Lower lobe of right lung (tissue), 2 donors: Measurements from ENCODE around the gene LRCH1. TPM values are rescaled to one million over a fixed set of nuclear protein-coding genes. Genes with fewer than 3 reads are reported as not detected.
A peak's percentile ranks its signal among the peaks of the same experiment; 100 is the strongest.

Experiments used
- ATAC-seq, 2 donors: fragments of 200-7000 bp; cut with Tn5 transposase; one replicate each; pipeline ENCODE4 v1.9.1; 2020 to 2022; ENCODE audit warnings: mild to moderate bottlenecking in 2 of 2, moderate library complexity in 2 of 2
- DNase-seq: peaks from one replicate; pipeline ENCODE4 v3.0.0-alpha.2; 2020
- H3K27ac ChIP-seq: fragments of 200-600 bp; one replicate; pipeline ENCODE4 v1.8.0; 2022
- H3K27me3 ChIP-seq: fragments of 200-600 bp; one replicate; pipeline ENCODE4 v1.8.0; 2022; ENCODE audit warnings: low read depth
- H3K36me3 ChIP-seq: fragments of 200-600 bp; one replicate; pipeline ENCODE4 v1.8.0; 2022; ENCODE audit warnings: mild to moderate bottlenecking
- H3K4me1 ChIP-seq: fragments of 200-600 bp; one replicate; pipeline ENCODE4 v1.8.0; 2022
- H3K4me3 ChIP-seq: fragments of 200-600 bp; one replicate; pipeline ENCODE4 v1.8.0; 2022; ENCODE audit warnings: mild to moderate bottlenecking
- H3K9me3 ChIP-seq: fragments of 200-600 bp; one replicate; pipeline ENCODE4 v1.8.0; 2022
- CTCF ChIP-seq: fragments of 200-600 bp; IDR thresholded peaks from one replicate; pipeline ENCODE4 v1.8.0; 2022; ENCODE audit warnings: antibody characterized with exemption, mild to moderate bottlenecking
- intact Hi-C: fragments of 100-400 bp; cut with DNase I; formaldehyde crosslinking; loops from one replicate; pipeline ENCODE4 v1.11.0; 2022
- total RNA-seq: library from RNA; stranded (reverse); fragmentation: NEBNext Ultra II Directional; extraction: Animal tissue kit (Norgen Biotek cat#: 25700); gene quantifications from one replicate; pipeline ENCODE4 v1.2.1, GENCODE V29; 2021
- donor health status: DM: no; HTN: yes; CAD: no; lungs with severe emphysema.

LRCH1 gene
- total RNA-seq, 1 donor from 2014 or later, result 25.9 TPM

- no peaks in the 10 kb centered on the region for H3K36me3 ChIP-seq
Observed at GRCh38 chr13:46682015-46682414, 129.0 kb downstream of the LRCH1 start.

GRCh38 chr13:46682707-46683106 is 129.7 kb downstream of the LRCH1 start:
- Histone ChIP-seq H3K9me3 (no peaks in the 10 kb centered on the region), H3K27me3 (no peaks in the 10 kb centered on the region), H3K36me3 (no peaks in the 10 kb centered on the region), H3K27ac (no peak overlapping the region), H3K4me3 (no peak overlapping the region), H3K4me1 (peaks cover 44% of the 10 kb centered on the region)
- no peak for ATAC-seq
- intact Hi-C loops, result no loop called here
- no peak for DNase-seq
- TF ChIP-seq CTCF, result no peak

More at GRCh38 chr13:46682015-46682414, 129.0 kb downstream of the LRCH1 start:
- no peak for DNase-seq
- no peak for ATAC-seq
- Histone ChIP-seq H3K27ac (no peak overlapping the region), H3K9me3 (no peaks in the 10 kb centered on the region), H3K4me1 (peaks cover 40% of the 10 kb centered on the region), H3K4me3 (no peak overlapping the region), H3K27me3 (no peaks in the 10 kb centered on the region)
- no peak for TF ChIP-seq CTCF
- intact Hi-C loops, result no loop called here

GRCh38 chr13:46683676-46684260 is 130.8 kb downstream of the LRCH1 start:
- no peaks in the 10 kb centered on the region for H3K9me3 ChIP-seq
- no peak overlapping the region for H3K4me3 ChIP-seq
- intact Hi-C loops, result no loop called here
- H3K4me1 ChIP-seq, result peaks cover 47% of the 10 kb centered on the region
- H3K36me3 ChIP-seq, result no peaks in the 10 kb centered on the region
- no peaks in the 10 kb centered on the region for H3K27me3 ChIP-seq
- no peak for TF ChIP-seq CTCF
- no peak overlapping the region for H3K27ac ChIP-seq
- ATAC-seq (no peak), DNase-seq (no peak)

GRCh38 chr13:46684287-46685001 is 131.5 kb downstream of the LRCH1 start:
- H3K36me3 ChIP-seq, result no peaks in the 10 kb centered on the region
- no peaks in the 10 kb centered on the region for H3K9me3 ChIP-seq
- H3K4me3 ChIP-seq, result no peak overlapping the region
- no peaks in the 10 kb centered on the region for H3K27me3 ChIP-seq
- intact Hi-C loops, result no loop called here
- H3K27ac ChIP-seq, result no peak overlapping the region
- peaks cover 41% of the 10 kb centered on the region for H3K4me1 ChIP-seq
- peak in 1 of 2 donors; percentile 38 for ATAC-seq
- TF ChIP-seq CTCF, result no peak
- DNase-seq, result no peak

- no peaks in the 10 kb centered on the region for H3K27me3 ChIP-seq
- TF ChIP-seq CTCF, result no peak
- DNase-seq (no peak), ATAC-seq (no peak)
- H3K4me1 ChIP-seq, result peaks cover 33% of the 10 kb centered on the region
- H3K36me3 ChIP-seq, result no peaks in the 10 kb centered on the region
- intact Hi-C loops, result no loop called here
- H3K4me3 ChIP-seq, result no peak overlapping the region
- no peaks in the 10 kb centered on the region for H3K9me3 ChIP-seq
- H3K27ac ChIP-seq, result no peak overlapping the region
Observed at GRCh38 chr13:46685006-46685730, 132.2 kb downstream of the LRCH1 start.
